ENCODE results near the gene ABLIM1. TPM values are rescaled to one million over a fixed set of nuclear protein-coding genes. Genes with fewer than 3 reads are reported as not detected.
"Not testable (repeated sequence)": the region's sequence is repeated elsewhere in the genome, so short reads cannot be mapped to it uniquely, and the experiment has no call there.

ABLIM1 gene
- total RNA-seq, 1 donor from 2014 or later, result 152 TPM

DNA sequence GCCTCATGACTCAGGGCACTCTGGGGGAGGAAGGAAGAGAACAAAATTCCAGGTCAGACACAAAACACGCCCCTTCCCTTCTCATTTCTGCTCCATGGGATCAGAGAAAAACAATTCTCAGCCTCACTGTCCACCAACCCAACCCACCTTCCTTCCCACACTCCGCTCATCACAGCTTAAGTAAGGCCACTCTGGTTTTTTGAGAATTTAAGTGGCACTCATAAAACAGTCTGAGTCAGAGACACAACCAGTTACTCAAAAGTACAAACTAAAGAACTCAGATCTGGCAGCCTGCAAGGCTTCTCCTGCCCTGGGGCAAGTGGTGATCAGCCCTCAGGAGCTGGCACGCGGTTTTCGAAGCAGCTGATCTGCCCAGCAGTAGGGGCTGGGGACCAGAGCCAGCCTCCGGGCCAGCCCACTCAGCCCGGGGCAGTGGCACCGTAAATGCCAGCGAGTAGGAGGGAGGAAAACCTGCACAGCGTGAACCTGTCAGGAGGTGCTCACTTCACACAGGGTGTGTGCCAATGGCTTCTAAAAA lies 39.1 kb upstream of the ABLIM1 start:
- Histone ChIP-seq H3K27me3 (ENCODE audit: control insufficient read depth, insufficient read depth, low read length) (no peaks in the 10 kb centered on the region), H3K4me3 (ENCODE audit: low read depth, low read length) (no peak overlapping the region), H3K36me3 (ENCODE audit: control insufficient read depth, insufficient read depth, low read length) (peaks cover 1% of the 10 kb centered on the region)
- FAIRE-seq (peak; percentile 40), DNase-seq (ENCODE audit: low read depth) (peak; percentile 60)
- TF ChIP-seq, protein P1, sequence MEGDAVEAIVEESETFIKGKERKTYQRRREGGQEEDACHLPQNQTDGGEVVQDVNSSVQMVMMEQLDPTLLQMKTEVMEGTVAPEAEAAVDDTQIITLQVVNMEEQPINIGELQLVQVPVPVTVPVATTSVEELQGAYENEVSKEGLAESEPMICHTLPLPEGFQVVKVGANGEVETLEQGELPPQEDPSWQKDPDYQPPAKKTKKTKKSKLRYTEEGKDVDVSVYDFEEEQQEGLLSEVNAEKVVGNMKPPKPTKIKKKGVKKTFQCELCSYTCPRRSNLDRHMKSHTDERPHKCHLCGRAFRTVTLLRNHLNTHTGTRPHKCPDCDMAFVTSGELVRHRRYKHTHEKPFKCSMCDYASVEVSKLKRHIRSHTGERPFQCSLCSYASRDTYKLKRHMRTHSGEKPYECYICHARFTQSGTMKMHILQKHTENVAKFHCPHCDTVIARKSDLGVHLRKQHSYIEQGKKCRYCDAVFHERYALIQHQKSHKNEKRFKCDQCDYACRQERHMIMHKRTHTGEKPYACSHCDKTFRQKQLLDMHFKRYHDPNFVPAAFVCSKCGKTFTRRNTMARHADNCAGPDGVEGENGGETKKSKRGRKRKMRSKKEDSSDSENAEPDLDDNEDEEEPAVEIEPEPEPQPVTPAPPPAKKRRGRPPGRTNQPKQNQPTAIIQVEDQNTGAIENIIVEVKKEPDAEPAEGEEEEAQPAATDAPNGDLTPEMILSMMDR (IDR thresholded peaks at IDR 0.05; ENCODE audit: insufficient read depth, low read length, severe bottlenecking), result no peak

DNA sequence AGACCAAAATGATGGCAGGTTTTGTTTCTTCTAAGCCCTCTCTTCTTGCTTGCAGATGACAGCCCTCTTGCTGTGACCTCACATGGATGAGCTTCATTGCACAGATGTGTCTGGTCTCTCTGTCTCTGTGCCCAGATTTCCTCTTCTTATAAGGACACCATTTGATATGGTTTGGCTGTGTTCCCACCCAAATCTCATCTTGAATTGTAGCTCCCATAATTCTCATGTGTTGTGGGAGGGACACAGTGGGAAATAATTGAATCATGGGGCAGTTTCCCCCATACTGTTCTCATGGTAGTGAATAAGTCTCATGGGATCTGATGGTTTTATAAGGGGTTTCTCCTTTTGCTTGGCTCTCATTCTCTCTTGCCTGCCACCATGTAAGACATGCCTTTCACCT lies 38.2 kb upstream of the ABLIM1 start:
- FAIRE-seq; DNase-seq (ENCODE audit: low read depth); H3K36me3 ChIP-seq (ENCODE audit: control insufficient read depth, insufficient read depth, low read length); H3K27me3 ChIP-seq (ENCODE audit: control insufficient read depth, insufficient read depth, low read length); H3K4me3 ChIP-seq (ENCODE audit: low read depth, low read length): not testable (repeated sequence)

DNA sequence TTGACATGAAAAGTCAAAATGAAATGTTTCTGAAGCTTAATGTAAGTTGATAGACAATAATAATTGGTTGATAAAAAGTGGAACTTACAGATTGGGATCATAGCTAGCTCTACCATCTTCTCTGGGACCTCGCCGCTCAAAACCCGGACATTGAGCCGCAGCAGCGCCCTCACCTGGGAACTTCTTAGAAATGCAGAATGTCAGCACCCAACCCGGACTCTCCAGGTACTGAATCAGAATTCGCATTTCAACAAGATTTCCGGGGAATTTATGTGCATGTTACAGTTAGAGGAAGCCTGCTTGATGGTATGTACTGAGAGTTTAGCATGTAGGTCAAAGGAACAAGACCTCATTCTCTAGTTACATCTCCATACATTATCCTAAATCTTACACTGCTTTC lies 36.7 kb upstream of the ABLIM1 start:
- peaks cover 1% of the 10 kb centered on the region for H3K36me3 ChIP-seq (ENCODE audit: control insufficient read depth, insufficient read depth, low read length)
- no peaks in the 10 kb centered on the region for H3K27me3 ChIP-seq (ENCODE audit: control insufficient read depth, insufficient read depth, low read length)
- FAIRE-seq (no peak), DNase-seq (ENCODE audit: low read depth) (no peak)
- H3K4me3 ChIP-seq (ENCODE audit: low read depth, low read length), result no peak overlapping the region
- TF ChIP-seq, protein P1 (IDR thresholded peaks at IDR 0.05; ENCODE audit: insufficient read depth, low read length, severe bottlenecking), result peak; percentile 62

DNA sequence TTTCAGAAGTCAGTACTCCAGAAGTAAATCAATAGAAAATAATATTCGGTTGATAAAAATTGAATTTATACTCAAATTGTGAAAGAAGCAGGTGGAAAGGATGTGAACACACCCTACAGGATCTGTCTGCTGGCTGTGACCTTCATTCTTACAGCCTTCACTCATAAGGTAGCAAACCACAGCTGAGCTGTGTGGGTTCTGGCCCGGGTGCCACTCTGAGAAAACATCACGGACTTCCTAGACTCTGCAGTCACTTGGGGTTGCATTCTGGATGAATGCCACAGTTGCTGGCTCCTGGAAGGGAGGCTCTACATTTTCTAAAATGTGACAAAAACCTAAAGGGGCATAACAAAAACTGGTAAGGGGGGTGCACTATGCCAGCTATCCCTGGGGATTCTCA lies 36.0 kb upstream of the ABLIM1 start:
- no peaks in the 10 kb centered on the region for H3K27me3 ChIP-seq (ENCODE audit: control insufficient read depth, insufficient read depth, low read length)
- FAIRE-seq, result no peak
- TF ChIP-seq, protein P1 (IDR thresholded peaks at IDR 0.05; ENCODE audit: insufficient read depth, low read length, severe bottlenecking), result no peak

DNA sequence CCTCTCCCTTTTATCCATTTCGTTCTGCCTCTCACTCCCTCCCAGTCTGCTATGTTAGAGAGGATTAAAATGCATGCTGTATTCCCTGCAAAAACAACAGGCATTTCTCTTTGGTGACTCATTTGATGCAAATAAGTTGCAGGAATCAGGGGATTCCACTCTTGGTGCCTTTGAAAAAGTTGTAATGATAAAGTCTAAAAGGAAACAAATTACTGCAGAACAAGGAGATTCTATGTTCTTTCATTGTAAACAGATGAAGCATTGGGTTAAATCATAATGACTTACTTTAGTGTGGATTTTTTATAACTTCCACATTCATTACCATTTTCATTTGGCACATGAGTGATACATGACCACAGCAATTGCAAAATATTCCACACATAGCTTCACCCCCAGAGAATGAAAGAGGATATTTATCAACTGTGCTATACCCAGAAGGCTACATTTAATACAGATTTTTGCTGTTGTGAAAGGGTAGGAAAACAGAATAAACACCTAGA lies 33.4 kb upstream of the ABLIM1 start:
- no peak overlapping the region for H3K4me3 ChIP-seq (ENCODE audit: low read depth, low read length)
- peaks cover 1% of the 10 kb centered on the region for H3K36me3 ChIP-seq (ENCODE audit: control insufficient read depth, insufficient read depth, low read length)
- no peaks in the 10 kb centered on the region for H3K27me3 ChIP-seq (ENCODE audit: control insufficient read depth, insufficient read depth, low read length)
- TF ChIP-seq, protein P1 (IDR thresholded peaks at IDR 0.05; ENCODE audit: insufficient read depth, low read length, severe bottlenecking), result no peak
- FAIRE-seq, result no peak
- peak; percentile 46 for DNase-seq (ENCODE audit: low read depth)

More for the DNA sequence above, 36.0 kb upstream of the ABLIM1 start:
- Histone ChIP-seq H3K4me3 (ENCODE audit: low read depth, low read length) (no peak overlapping the region), H3K36me3 (ENCODE audit: control insufficient read depth, insufficient read depth, low read length) (peaks cover 1% of the 10 kb centered on the region)
- DNase-seq (ENCODE audit: low read depth), result no peak

DNA sequence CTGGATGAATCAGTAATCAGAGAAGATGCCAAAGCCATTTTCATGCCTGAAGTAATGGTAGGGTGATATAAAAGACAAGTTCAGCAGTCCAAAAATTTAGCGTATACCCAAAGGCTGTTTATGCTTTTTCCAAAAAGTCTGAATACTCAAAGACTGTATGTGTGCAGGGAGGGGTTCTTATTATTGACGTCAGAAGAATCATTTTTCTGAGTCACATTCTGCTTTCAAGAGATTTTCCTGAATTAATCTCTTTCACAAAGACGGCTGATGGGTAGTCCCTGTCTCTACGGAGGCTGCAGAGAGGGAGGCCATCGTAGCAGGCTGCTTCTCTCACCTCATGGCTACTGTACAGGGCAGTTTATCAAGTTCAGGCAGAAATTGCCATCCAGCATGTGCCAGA lies 30.7 kb upstream of the ABLIM1 start:
- Histone ChIP-seq H3K36me3 (ENCODE audit: control insufficient read depth, insufficient read depth, low read length) (no peaks in the 10 kb centered on the region), H3K27me3 (ENCODE audit: control insufficient read depth, insufficient read depth, low read length) (no peaks in the 10 kb centered on the region), H3K4me3 (ENCODE audit: low read depth, low read length) (no peak overlapping the region)
- DNase-seq (ENCODE audit: low read depth) (no peak), FAIRE-seq (no peak)
- TF ChIP-seq, protein P1 (IDR thresholded peaks at IDR 0.05; ENCODE audit: insufficient read depth, low read length, severe bottlenecking), result no peak
